Measurements from ENCODE around the gene ABTB2. TPM values are rescaled to one million over a fixed set of nuclear protein-coding genes. Genes with fewer than 3 reads are reported as not detected.

ABTB2 gene
- total RNA-seq, 1 experiment from 2014 or later, result 5.5 TPM

DNA sequence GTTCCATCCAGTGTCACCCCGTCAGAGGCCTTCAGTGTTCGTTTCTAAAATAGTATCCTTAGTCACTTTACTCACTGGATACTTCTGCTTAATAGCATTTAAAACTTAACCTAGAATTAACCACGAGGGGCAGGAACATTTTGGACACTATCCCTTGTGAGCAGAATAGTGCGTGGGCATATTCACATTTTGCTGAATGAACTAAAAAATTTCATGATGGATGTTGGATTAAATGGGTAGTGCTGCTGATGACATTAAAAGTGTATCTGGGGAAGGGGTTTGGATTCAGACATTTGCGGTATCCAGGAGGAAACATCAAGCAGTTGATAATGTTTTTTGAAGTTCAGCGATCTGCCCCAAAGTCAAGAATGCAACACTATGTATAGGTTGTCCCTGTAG, 253.1 kb downstream of the ABTB2 start:
- no peak overlapping the region for H3K56ac ChIP-seq (ENCODE audit: insufficient read length, low read depth, low read length)
- no peak overlapping the region for H4K91ac ChIP-seq (ENCODE audit: insufficient read length, low read depth, low read length)
- peak overlapping the region; percentile 95 to 96 for H3K4me3 Mint-ChIP-seq
- peaks cover 3% of the 10 kb centered on the region for H4K20me1 ChIP-seq (ENCODE audit: control insufficient read depth, insufficient read depth, insufficient read length)
- H3K14ac ChIP-seq (ENCODE audit: insufficient read depth, low read length), result no peak overlapping the region
- H3K27ac ChIP-seq (ENCODE audit: insufficient read length, low read depth, low read length), result peak overlapping the region; percentile 46
- H4K5ac ChIP-seq (ENCODE audit: insufficient read length, low read depth, low read length), result no peak overlapping the region
- no peak overlapping the region for H3T11ph ChIP-seq (ENCODE audit: low read length)
- TF ChIP-seq, protein P1, sequence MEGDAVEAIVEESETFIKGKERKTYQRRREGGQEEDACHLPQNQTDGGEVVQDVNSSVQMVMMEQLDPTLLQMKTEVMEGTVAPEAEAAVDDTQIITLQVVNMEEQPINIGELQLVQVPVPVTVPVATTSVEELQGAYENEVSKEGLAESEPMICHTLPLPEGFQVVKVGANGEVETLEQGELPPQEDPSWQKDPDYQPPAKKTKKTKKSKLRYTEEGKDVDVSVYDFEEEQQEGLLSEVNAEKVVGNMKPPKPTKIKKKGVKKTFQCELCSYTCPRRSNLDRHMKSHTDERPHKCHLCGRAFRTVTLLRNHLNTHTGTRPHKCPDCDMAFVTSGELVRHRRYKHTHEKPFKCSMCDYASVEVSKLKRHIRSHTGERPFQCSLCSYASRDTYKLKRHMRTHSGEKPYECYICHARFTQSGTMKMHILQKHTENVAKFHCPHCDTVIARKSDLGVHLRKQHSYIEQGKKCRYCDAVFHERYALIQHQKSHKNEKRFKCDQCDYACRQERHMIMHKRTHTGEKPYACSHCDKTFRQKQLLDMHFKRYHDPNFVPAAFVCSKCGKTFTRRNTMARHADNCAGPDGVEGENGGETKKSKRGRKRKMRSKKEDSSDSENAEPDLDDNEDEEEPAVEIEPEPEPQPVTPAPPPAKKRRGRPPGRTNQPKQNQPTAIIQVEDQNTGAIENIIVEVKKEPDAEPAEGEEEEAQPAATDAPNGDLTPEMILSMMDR (conservative IDR thresholded peaks at IDR 0.05), result no peak
- DNase-seq, result no peak
- peaks cover 7% of the 10 kb centered on the region; the same call in 1 of the 2 replicates for H3K79me2 ChIP-seq (ENCODE audit: insufficient read depth, low read length)
- no peaks in the 10 kb centered on the region for H3K4me1 ChIP-seq (ENCODE audit: insufficient read depth, low read length)
- H3K79me1 ChIP-seq (ENCODE audit: insufficient read depth, low read depth, low read length, poor library complexity, severe bottlenecking), result no peaks in the 10 kb centered on the region
- H3K23ac ChIP-seq (ENCODE audit: insufficient read length, low read depth, low read length), result no peak overlapping the region
- H3K9ac ChIP-seq (ENCODE audit: extremely low read depth, insufficient read length, low read length), result peak overlapping the region; percentile 86
- H2BK5ac ChIP-seq (ENCODE audit: insufficient read length, low read length), result no peak overlapping the region
- H2AFZ ChIP-seq (ENCODE audit: low read length), result no peak overlapping the region
- WGBS (ENCODE audit: extremely low coverage, insufficient read length, low lambda C conversion rate), result no CpG with 5 or more reads among the region's 6 CpGs
- H3K27me3 Mint-ChIP-seq (ENCODE audit: low read depth), result peaks cover 3% of the 10 kb centered on the region
- H3K18ac ChIP-seq (ENCODE audit: insufficient read length, low read depth, low read length), result no peak overlapping the region
- no peak overlapping the region for H2BK20ac ChIP-seq (ENCODE audit: low read depth, low read length, poor library complexity, severe bottlenecking)
- peak overlapping the region; percentile 92 to 99 (median 99) for H3K27ac Mint-ChIP-seq
- H2BK15ac ChIP-seq (ENCODE audit: low read depth, low read length), result no peak overlapping the region
- no peak overlapping the region for H2AK5ac ChIP-seq (ENCODE audit: insufficient read length, low read length)
- no peak overlapping the region for H3K4ac ChIP-seq (ENCODE audit: low read depth, low read length)
- no peaks in the 10 kb centered on the region for H3K27me3 ChIP-seq (ENCODE audit: insufficient read depth, low read length)
- peaks cover 14 to 37% (median 25%) of the 10 kb centered on the region in 3 experiments; a peak in 6 of 7 replicates for H3K36me3 Mint-ChIP-seq (ENCODE audit: insufficient read depth in 1 of 3, low read depth in 3 of 3)
- peaks cover 6% of the 10 kb centered on the region for H3K23me2 ChIP-seq (ENCODE audit: insufficient read length, low read depth, low read length, poor library complexity, severe bottlenecking)
- no peaks in the 10 kb centered on the region; a peak in 1 of 5 replicates for H3K9me3 Mint-ChIP-seq
- peak overlapping the region; percentile 57 for H3K4me2 ChIP-seq (ENCODE audit: insufficient read depth, insufficient read length, low read length)
- no peak overlapping the region for H2BK120ac ChIP-seq (ENCODE audit: low read depth, low read length, poor library complexity, severe bottlenecking)
- H4K8ac ChIP-seq (replicated peaks; ENCODE audit: insufficient read length, low read depth, low read length), result no peak overlapping the region
- peaks cover 17 to 21% of the 10 kb centered on the region in 2 experiments for H3K4me1 Mint-ChIP-seq
- H2BK12ac ChIP-seq (ENCODE audit: insufficient read length, low read depth, low read length), result no peak overlapping the region
- no peaks in the 10 kb centered on the region for H3K9me3 ChIP-seq (ENCODE audit: control insufficient read depth, low read depth, low read length)

Other genes with a start within 250 kb of the ABTB2 start
- 9.9 and 10.4 TPM in 2 replicates for gene CAT, start 80.9 kb upstream of the ABTB2 start, total RNA-seq (2021)
- gene ELF5, start 155.8 kb upstream of the ABTB2 start, total RNA-seq (2021), result not detected in 2 replicates